SK-N-SH treated with all-trans-retinoic acid at 6 μM for 48 hours (cell line): Measurements from ENCODE around the gene CIZ1.

Experiments used
- ARNTL ChIP-seq: fragments of 450-650 bp; formaldehyde crosslinking; IDR thresholded peaks from 2 replicates; pipeline ENCODE4 v1.5.0; 2020; ENCODE audit warnings: low read depth, mild to moderate bottlenecking, moderate library complexity, borderline replicate concordance
- BACH2 ChIP-seq: fragments of 250-450 bp; sonication (Bioruptor Pico); IDR thresholded peaks from 2 replicates; pipeline ENCODE4 v1.9.0; 2021; ENCODE audit warnings: mild to moderate bottlenecking, borderline replicate concordance
- ISL1 ChIP-seq: fragments of 250-450 bp; sonication (Bioruptor Pico); IDR thresholded peaks from 2 replicates; pipeline ENCODE4 v2.1.2; 2022; ENCODE audit warnings: mild to moderate bottlenecking, moderate library complexity
- TCF4 ChIP-seq: fragments of 250-450 bp; sonication (Bioruptor Pico); IDR thresholded peaks from 2 replicates; pipeline ENCODE4 v1.8.0; 2021; ENCODE audit warnings: mild to moderate bottlenecking, moderate library complexity, borderline replicate concordance
- TOX ChIP-seq: fragments of 250-450 bp; sonication (Bioruptor Pico); IDR thresholded peaks from 2 replicates; pipeline ENCODE4 v1.8.0; 2021; ENCODE audit warnings: mild to moderate bottlenecking, moderate library complexity, borderline replicate concordance
- ZC3H10 ChIP-seq: fragments of 250-450 bp; sonication (Bioruptor Pico); IDR thresholded peaks from 2 replicates; pipeline ENCODE4 v1.5.1; 2021; ENCODE audit warnings: mild to moderate bottlenecking, moderate library complexity
- ZNF565 ChIP-seq: fragments of 450-650 bp; formaldehyde crosslinking; conservative IDR thresholded peaks from 2 replicates; pipeline ENCODE4 v1.5.0; 2020; ENCODE audit warnings: low read depth, mild to moderate bottlenecking, moderate library complexity
- ZNF8 ChIP-seq: fragments of 450-650 bp; formaldehyde crosslinking; IDR thresholded peaks from 2 replicates; pipeline ENCODE4 v1.5.0; 2020; ENCODE audit warnings: mild to moderate bottlenecking, moderate library complexity
- TF ChIP-seq, protein P1 (sequence below): fragments of 250-450 bp; sonication (Bioruptor Pico); IDR thresholded peaks from 2 replicates; pipeline ENCODE4 v1.5.1; 2020; ENCODE audit warnings: low read depth, mild to moderate bottlenecking, moderate library complexity
- TF ChIP-seq, protein P2 (sequence below): fragments of 250-450 bp; sonication (Bioruptor Pico); IDR thresholded peaks from 2 replicates; pipeline ENCODE4 v1.8.0; 2020; ENCODE audit warnings: mild to moderate bottlenecking, moderate library complexity, borderline replicate concordance
- TF ChIP-seq, protein P3 (sequence below): fragments of 250-450 bp; sonication (Bioruptor Pico); IDR thresholded peaks from 2 replicates; pipeline ENCODE4 v1.8.0; 2021; ENCODE audit warnings: low read depth, mild to moderate bottlenecking, moderate library complexity, borderline replicate concordance
- TF ChIP-seq, protein P4 (sequence below): fragments of 250-450 bp; sonication (Bioruptor Pico); IDR thresholded peaks from 2 replicates; pipeline ENCODE4 v1.5.0; 2020; ENCODE audit warnings: mild to moderate bottlenecking, moderate library complexity

DNA sequence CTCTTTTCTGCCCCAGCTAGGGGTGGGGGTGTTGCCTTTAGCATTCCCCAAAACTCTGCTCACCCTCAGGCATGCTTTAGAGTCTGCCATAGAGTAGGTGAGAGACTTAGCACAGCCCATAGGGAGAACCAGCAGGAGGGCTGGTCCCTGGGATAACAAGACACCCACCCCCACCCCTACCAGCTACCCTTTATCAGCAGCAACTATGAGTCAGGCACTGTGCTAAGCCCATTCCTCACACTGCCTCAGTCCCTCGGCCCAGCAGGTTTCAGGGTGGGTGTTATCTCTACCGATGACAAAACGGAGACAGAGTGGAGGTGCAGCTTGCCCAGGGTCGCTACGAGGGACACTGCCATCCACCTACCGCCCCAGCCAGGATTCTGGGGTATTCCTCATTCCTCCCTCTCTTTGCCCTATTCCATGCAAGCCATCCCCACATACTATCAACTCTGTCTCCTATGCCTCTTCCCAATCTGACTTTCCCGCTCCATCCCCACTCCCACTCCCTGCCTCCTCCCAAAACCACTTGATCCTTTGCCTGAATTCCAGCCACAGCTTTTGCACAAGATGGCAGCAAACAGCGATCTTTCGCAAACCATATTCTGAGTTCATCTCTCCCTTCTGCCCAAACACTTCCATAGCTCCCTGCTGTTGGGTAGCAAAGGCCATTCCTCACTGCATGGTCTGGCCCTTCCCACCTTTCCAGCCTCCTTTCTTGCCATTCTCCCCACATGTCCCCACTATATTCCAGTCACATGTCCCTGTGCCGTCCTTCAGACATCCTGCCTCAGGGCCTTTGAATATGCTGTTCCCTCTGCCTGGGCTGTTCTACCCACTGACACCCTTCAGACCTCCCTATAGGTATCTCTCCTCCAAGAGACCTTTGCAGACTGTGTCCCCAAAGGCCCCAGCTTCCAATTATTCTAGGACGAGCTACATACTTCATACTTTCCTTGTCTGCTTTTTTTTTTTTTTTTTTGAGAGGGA, 5.1 kb downstream of the CIZ1 start:
- TF ChIP-seq, protein P1, sequence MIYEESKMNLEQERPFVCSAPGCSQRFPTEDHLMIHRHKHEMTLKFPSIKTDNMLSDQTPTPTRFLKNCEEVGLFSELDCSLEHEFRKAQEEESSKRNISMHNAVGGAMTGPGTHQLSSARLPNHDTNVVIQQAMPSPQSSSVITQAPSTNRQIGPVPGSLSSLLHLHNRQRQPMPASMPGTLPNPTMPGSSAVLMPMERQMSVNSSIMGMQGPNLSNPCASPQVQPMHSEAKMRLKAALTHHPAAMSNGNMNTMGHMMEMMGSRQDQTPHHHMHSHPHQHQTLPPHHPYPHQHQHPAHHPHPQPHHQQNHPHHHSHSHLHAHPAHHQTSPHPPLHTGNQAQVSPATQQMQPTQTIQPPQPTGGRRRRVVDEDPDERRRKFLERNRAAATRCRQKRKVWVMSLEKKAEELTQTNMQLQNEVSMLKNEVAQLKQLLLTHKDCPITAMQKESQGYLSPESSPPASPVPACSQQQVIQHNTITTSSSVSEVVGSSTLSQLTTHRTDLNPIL (CRISPR knock-in tag) = no peak
- TF ChIP-seq, protein P2, sequence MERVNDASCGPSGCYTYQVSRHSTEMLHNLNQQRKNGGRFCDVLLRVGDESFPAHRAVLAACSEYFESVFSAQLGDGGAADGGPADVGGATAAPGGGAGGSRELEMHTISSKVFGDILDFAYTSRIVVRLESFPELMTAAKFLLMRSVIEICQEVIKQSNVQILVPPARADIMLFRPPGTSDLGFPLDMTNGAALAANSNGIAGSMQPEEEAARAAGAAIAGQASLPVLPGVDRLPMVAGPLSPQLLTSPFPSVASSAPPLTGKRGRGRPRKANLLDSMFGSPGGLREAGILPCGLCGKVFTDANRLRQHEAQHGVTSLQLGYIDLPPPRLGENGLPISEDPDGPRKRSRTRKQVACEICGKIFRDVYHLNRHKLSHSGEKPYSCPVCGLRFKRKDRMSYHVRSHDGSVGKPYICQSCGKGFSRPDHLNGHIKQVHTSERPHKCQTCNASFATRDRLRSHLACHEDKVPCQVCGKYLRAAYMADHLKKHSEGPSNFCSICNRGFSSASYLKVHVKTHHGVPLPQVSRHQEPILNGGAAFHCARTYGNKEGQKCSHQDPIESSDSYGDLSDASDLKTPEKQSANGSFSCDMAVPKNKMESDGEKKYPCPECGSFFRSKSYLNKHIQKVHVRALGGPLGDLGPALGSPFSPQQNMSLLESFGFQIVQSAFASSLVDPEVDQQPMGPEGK = no peak
- TF ChIP-seq BACH2 (CRISPR knock-in tag) (no peak), ARNTL (CRISPR knock-in tag) (no peak), ISL1 (CRISPR knock-in tag) (no peak), ZNF8 (CRISPR knock-in tag) (no peak), ZC3H10 (CRISPR knock-in tag) (no peak), TOX (CRISPR knock-in tag) (no peak), ZNF565 (no peak), TCF4 (no peak)
- TF ChIP-seq, protein P3, sequence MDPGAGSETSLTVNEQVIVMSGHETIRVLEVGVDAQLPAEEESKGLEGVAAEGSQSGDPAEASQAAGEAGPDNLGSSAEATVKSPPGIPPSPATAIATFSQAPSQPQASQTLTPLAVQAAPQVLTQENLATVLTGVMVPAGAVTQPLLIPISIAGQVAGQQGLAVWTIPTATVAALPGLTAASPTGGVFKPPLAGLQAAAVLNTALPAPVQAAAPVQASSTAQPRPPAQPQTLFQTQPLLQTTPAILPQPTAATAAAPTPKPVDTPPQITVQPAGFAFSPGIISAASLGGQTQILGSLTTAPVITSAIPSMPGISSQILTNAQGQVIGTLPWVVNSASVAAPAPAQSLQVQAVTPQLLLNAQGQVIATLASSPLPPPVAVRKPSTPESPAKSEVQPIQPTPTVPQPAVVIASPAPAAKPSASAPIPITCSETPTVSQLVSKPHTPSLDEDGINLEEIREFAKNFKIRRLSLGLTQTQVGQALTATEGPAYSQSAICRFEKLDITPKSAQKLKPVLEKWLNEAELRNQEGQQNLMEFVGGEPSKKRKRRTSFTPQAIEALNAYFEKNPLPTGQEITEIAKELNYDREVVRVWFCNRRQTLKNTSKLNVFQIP = no peak
- TF ChIP-seq, protein P4, sequence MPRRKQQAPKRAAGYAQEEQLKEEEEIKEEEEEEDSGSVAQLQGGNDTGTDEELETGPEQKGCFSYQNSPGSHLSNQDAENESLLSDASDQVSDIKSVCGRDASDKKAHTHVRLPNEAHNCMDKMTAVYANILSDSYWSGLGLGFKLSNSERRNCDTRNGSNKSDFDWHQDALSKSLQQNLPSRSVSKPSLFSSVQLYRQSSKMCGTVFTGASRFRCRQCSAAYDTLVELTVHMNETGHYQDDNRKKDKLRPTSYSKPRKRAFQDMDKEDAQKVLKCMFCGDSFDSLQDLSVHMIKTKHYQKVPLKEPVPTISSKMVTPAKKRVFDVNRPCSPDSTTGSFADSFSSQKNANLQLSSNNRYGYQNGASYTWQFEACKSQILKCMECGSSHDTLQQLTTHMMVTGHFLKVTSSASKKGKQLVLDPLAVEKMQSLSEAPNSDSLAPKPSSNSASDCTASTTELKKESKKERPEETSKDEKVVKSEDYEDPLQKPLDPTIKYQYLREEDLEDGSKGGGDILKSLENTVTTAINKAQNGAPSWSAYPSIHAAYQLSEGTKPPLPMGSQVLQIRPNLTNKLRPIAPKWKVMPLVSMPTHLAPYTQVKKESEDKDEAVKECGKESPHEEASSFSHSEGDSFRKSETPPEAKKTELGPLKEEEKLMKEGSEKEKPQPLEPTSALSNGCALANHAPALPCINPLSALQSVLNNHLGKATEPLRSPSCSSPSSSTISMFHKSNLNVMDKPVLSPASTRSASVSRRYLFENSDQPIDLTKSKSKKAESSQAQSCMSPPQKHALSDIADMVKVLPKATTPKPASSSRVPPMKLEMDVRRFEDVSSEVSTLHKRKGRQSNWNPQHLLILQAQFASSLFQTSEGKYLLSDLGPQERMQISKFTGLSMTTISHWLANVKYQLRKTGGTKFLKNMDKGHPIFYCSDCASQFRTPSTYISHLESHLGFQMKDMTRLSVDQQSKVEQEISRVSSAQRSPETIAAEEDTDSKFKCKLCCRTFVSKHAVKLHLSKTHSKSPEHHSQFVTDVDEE (CRISPR knock-in tag) = no peak
